NT2/D1 (cell line): ENCODE results near the gene CRIP3.

Experiments used
- SUZ12 ChIP-seq: IDR thresholded peaks from 2 replicates; pipeline ENCODE4 v1.6.1; 2011; ENCODE audit not compliant: insufficient read length, insufficient read depth; ENCODE audit errors: extremely low read depth
- YY1 ChIP-seq: IDR thresholded peaks from 2 replicates; pipeline ENCODE4 v1.6.1; 2011; ENCODE audit not compliant: insufficient read length, insufficient read depth
- ZNF274 ChIP-seq: IDR thresholded peaks from 2 replicates; pipeline ENCODE4 v1.6.1; 2011; ENCODE audit warnings: mild to moderate bottlenecking, low read depth, low read length

- TF ChIP-seq ZNF274 (no peak), SUZ12 (no peak), YY1 (no peak)
Measured at GRCh38 chr6:43267619-43268354, 40.8 kb downstream of the CRIP3 start.
